Measurements from ENCODE around the gene OCA2.

The OCA2 gene

GRCh38 chr15:28047277-28047676 is 51.8 kb downstream of the OCA2 start:
- DNase-seq (ENCODE audit: low read depth in 1 of 2, low spot score in 1 of 2), result no peak
- no peaks in the 10 kb centered on the region for H3K27me3 ChIP-seq (ENCODE audit: insufficient read depth, poor library complexity, severe bottlenecking)
- no peak overlapping the region for H3K4me3 ChIP-seq (replicated peaks; ENCODE audit: insufficient read depth, low read length)

GRCh38 chr15:28044121-28044672 is 54.9 kb downstream of the OCA2 start:
- Histone ChIP-seq H3K4me3 (replicated peaks; ENCODE audit: insufficient read depth, low read length) (no peak overlapping the region), H3K27ac (replicated peaks) (no peak overlapping the region), H3K27me3 (ENCODE audit: insufficient read depth, poor library complexity, severe bottlenecking) (no peaks in the 10 kb centered on the region)
- no peak for DNase-seq (ENCODE audit: low read depth in 1 of 2, low spot score in 1 of 2)
- no peak for TF ChIP-seq GABPA (IDR thresholded peaks at IDR 0.05; ENCODE audit: low read depth)
- no peak for TF ChIP-seq REST (IDR thresholded peaks at IDR 0.05; ENCODE audit: insufficient replicate concordance, low read depth)
- TF ChIP-seq, protein P1, sequence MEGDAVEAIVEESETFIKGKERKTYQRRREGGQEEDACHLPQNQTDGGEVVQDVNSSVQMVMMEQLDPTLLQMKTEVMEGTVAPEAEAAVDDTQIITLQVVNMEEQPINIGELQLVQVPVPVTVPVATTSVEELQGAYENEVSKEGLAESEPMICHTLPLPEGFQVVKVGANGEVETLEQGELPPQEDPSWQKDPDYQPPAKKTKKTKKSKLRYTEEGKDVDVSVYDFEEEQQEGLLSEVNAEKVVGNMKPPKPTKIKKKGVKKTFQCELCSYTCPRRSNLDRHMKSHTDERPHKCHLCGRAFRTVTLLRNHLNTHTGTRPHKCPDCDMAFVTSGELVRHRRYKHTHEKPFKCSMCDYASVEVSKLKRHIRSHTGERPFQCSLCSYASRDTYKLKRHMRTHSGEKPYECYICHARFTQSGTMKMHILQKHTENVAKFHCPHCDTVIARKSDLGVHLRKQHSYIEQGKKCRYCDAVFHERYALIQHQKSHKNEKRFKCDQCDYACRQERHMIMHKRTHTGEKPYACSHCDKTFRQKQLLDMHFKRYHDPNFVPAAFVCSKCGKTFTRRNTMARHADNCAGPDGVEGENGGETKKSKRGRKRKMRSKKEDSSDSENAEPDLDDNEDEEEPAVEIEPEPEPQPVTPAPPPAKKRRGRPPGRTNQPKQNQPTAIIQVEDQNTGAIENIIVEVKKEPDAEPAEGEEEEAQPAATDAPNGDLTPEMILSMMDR (IDR thresholded peaks at IDR 0.05; ENCODE audit: insufficient read depth, low read length), result no peak
- TF ChIP-seq POLR2AphosphoS5 (IDR thresholded peaks at IDR 0.05; ENCODE audit: low read depth), result no peak
- no peak for TF ChIP-seq SPI1 (IDR thresholded peaks at IDR 0.05; ENCODE audit: borderline replicate concordance, low read depth)

More at GRCh38 chr15:28047277-28047676, 51.8 kb downstream of the OCA2 start:
- TF ChIP-seq, protein P1 (IDR thresholded peaks at IDR 0.05; ENCODE audit: insufficient read depth, low read length), result no peak
- TF ChIP-seq GABPA (IDR thresholded peaks at IDR 0.05; ENCODE audit: low read depth) (no peak), POLR2AphosphoS5 (IDR thresholded peaks at IDR 0.05; ENCODE audit: low read depth) (no peak), REST (IDR thresholded peaks at IDR 0.05; ENCODE audit: insufficient replicate concordance, low read depth) (no peak), SPI1 (IDR thresholded peaks at IDR 0.05; ENCODE audit: borderline replicate concordance, low read depth) (no peak)
- no peak overlapping the region for H3K27ac ChIP-seq (replicated peaks)

GRCh38 chr15:28043691-28044091 is 55.4 kb downstream of the OCA2 start:
- Histone ChIP-seq H3K4me3 (replicated peaks; ENCODE audit: insufficient read depth, low read length) (no peak overlapping the region), H3K27me3 (ENCODE audit: insufficient read depth, poor library complexity, severe bottlenecking) (no peaks in the 10 kb centered on the region), H3K27ac (replicated peaks) (no peak overlapping the region)
- TF ChIP-seq, protein P1 (IDR thresholded peaks at IDR 0.05; ENCODE audit: insufficient read depth, low read length), result no peak
- TF ChIP-seq POLR2AphosphoS5 (IDR thresholded peaks at IDR 0.05; ENCODE audit: low read depth), result no peak
- no peak for TF ChIP-seq SPI1 (IDR thresholded peaks at IDR 0.05; ENCODE audit: borderline replicate concordance, low read depth)
- no peak for TF ChIP-seq GABPA (IDR thresholded peaks at IDR 0.05; ENCODE audit: low read depth)
- TF ChIP-seq REST (IDR thresholded peaks at IDR 0.05; ENCODE audit: insufficient replicate concordance, low read depth), result no peak
- DNase-seq (ENCODE audit: low read depth in 1 of 2, low spot score in 1 of 2), result no peak

Data from HL-60 (cell line).